ENCODE results near the gene UBE2N. TPM values are rescaled to one million over a fixed set of nuclear protein-coding genes. Genes with fewer than 3 reads are reported as not detected.
A peak's percentile ranks its signal among the peaks of the same experiment; 100 is the strongest.

The UBE2N gene
- total RNA-seq, 1 donor from 2014 or later: 70.0 TPM

DNA sequence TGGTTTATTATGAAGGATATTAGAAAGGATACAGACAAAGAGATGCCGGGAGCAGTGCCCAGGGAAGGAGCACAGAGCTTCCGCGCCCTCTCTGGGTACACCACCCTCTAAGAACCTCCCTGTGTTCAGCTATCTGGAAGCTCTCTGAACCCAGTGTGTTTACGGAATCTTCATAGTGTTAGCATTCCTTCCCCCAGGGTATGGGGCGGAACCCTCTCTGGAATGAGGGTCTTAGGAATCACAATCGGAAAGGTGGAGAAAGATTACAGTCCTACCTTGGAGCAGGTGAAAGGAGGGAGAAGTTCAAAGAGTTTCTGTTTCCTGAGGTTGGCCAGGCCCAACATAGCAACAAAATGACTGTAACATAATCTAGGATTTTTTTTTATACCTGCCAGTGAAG, 70.8 kb downstream of the UBE2N start:
- H3K27ac Mint-ChIP-seq (ENCODE audit: unreplicated experiment): peak overlapping the region; percentile 36
- TF ChIP-seq, protein P1, sequence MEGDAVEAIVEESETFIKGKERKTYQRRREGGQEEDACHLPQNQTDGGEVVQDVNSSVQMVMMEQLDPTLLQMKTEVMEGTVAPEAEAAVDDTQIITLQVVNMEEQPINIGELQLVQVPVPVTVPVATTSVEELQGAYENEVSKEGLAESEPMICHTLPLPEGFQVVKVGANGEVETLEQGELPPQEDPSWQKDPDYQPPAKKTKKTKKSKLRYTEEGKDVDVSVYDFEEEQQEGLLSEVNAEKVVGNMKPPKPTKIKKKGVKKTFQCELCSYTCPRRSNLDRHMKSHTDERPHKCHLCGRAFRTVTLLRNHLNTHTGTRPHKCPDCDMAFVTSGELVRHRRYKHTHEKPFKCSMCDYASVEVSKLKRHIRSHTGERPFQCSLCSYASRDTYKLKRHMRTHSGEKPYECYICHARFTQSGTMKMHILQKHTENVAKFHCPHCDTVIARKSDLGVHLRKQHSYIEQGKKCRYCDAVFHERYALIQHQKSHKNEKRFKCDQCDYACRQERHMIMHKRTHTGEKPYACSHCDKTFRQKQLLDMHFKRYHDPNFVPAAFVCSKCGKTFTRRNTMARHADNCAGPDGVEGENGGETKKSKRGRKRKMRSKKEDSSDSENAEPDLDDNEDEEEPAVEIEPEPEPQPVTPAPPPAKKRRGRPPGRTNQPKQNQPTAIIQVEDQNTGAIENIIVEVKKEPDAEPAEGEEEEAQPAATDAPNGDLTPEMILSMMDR (IDR thresholded peaks at IDR 0.05): no peak
- no peaks in the 10 kb centered on the region for H3K9me3 Mint-ChIP-seq (ENCODE audit: low read depth)
- no peaks in the 10 kb centered on the region for H3K27me3 Mint-ChIP-seq (ENCODE audit: low read depth)
- no peak for DNase-seq (ENCODE audit: low spot score)
- no peak overlapping the region for H3K4me3 Mint-ChIP-seq (ENCODE audit: unreplicated experiment)
- H3K4me1 Mint-ChIP-seq (ENCODE audit: low read depth): peaks cover 15% of the 10 kb centered on the region
- H3K36me3 Mint-ChIP-seq (ENCODE audit: low read depth): no peaks in the 10 kb centered on the region

DNA sequence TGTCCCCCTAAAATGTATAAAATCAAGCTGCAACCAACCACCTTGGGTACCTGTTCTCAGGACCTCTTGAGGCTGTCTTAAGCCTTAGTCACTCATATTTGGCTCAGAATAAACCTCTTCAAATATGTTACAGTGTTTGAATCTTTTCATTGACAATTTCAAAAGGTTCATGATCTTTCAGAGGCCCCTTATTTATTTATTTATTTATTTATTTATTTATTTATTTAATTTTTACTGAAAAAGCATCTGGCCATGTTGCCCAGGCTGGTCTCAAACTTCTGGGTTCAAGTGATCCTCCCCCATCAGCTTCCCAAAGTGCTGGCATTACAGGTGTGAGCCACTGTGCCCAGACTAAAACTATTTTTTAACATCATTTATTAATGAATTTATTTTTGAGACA, 72.2 kb downstream of the UBE2N start:
- TF ChIP-seq, protein P1 (IDR thresholded peaks at IDR 0.05): no peak
- no peaks in the 10 kb centered on the region for H3K27me3 Mint-ChIP-seq (ENCODE audit: low read depth)
- no peak for DNase-seq (ENCODE audit: low spot score)
- no peaks in the 10 kb centered on the region for H3K36me3 Mint-ChIP-seq (ENCODE audit: low read depth)
- H3K9me3 Mint-ChIP-seq (ENCODE audit: low read depth): no peaks in the 10 kb centered on the region
- no peak overlapping the region for H3K4me3 Mint-ChIP-seq (ENCODE audit: unreplicated experiment)
- no peak overlapping the region for H3K27ac Mint-ChIP-seq (ENCODE audit: unreplicated experiment)
- peaks cover 22% of the 10 kb centered on the region for H3K4me1 Mint-ChIP-seq (ENCODE audit: low read depth)

GRCh38 chr12:93368766-93369165, 73.0 kb downstream of the UBE2N start:
- H3K4me1 Mint-ChIP-seq (ENCODE audit: low read depth): peaks cover 17% of the 10 kb centered on the region
- TF ChIP-seq, protein P1 (IDR thresholded peaks at IDR 0.05): no peak
- no peak overlapping the region for H3K27ac Mint-ChIP-seq (ENCODE audit: unreplicated experiment)
- DNase-seq (ENCODE audit: low spot score): no peak
- H3K9me3 Mint-ChIP-seq (ENCODE audit: low read depth): no peaks in the 10 kb centered on the region
- H3K27me3 Mint-ChIP-seq (ENCODE audit: low read depth): no peaks in the 10 kb centered on the region
- no peak overlapping the region for H3K4me3 Mint-ChIP-seq (ENCODE audit: unreplicated experiment)
- no peaks in the 10 kb centered on the region for H3K36me3 Mint-ChIP-seq (ENCODE audit: low read depth)

DNA sequence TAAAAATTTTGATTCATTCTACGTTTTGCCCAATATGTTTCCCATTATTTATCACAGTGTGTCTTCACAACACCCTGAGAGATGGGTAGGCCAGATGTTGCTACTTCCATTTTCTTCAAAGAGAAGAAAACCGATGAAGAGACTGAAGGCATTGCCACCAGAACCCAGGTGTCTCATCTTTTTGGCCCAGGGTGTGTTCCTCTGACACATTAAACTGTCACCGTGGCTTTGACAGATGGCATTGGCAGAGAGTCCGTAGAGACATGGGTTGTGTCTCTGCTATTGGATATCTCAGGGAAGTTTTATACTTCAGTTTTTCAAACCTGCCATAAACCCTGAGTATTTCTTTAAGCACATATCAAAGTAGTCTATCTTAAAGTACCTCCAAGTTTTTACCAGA, 75.3 kb downstream of the UBE2N start:
- H3K4me3 Mint-ChIP-seq (ENCODE audit: unreplicated experiment): no peak overlapping the region
- no peak overlapping the region for H3K27ac Mint-ChIP-seq (ENCODE audit: unreplicated experiment)
- H3K9me3 Mint-ChIP-seq (ENCODE audit: low read depth): no peaks in the 10 kb centered on the region
- H3K36me3 Mint-ChIP-seq (ENCODE audit: low read depth): no peaks in the 10 kb centered on the region
- TF ChIP-seq, protein P1 (IDR thresholded peaks at IDR 0.05): no peak
- no peaks in the 10 kb centered on the region for H3K27me3 Mint-ChIP-seq (ENCODE audit: low read depth)
- no peak for DNase-seq (ENCODE audit: low spot score)
- H3K4me1 Mint-ChIP-seq (ENCODE audit: low read depth): peaks cover 16% of the 10 kb centered on the region

GRCh38 chr12:93365616-93366405, 75.9 kb downstream of the UBE2N start:
- no peaks in the 10 kb centered on the region for H3K27me3 Mint-ChIP-seq (ENCODE audit: low read depth)
- H3K9me3 Mint-ChIP-seq (ENCODE audit: low read depth): no peaks in the 10 kb centered on the region
- H3K27ac Mint-ChIP-seq (ENCODE audit: unreplicated experiment): peak overlapping the region; percentile 33
- peaks cover 22% of the 10 kb centered on the region for H3K4me1 Mint-ChIP-seq (ENCODE audit: low read depth)
- DNase-seq (ENCODE audit: low spot score): no peak
- no peak overlapping the region for H3K4me3 Mint-ChIP-seq (ENCODE audit: unreplicated experiment)
- TF ChIP-seq, protein P1 (IDR thresholded peaks at IDR 0.05): no peak
- no peaks in the 10 kb centered on the region for H3K36me3 Mint-ChIP-seq (ENCODE audit: low read depth)
